ENCODE measurements around the gene FAM111B.
"Not testable (repeated sequence)": the region's sequence is repeated elsewhere in the genome, so short reads cannot be mapped to it uniquely, and the experiment has no call there.

Gene FAM111B, protein sequence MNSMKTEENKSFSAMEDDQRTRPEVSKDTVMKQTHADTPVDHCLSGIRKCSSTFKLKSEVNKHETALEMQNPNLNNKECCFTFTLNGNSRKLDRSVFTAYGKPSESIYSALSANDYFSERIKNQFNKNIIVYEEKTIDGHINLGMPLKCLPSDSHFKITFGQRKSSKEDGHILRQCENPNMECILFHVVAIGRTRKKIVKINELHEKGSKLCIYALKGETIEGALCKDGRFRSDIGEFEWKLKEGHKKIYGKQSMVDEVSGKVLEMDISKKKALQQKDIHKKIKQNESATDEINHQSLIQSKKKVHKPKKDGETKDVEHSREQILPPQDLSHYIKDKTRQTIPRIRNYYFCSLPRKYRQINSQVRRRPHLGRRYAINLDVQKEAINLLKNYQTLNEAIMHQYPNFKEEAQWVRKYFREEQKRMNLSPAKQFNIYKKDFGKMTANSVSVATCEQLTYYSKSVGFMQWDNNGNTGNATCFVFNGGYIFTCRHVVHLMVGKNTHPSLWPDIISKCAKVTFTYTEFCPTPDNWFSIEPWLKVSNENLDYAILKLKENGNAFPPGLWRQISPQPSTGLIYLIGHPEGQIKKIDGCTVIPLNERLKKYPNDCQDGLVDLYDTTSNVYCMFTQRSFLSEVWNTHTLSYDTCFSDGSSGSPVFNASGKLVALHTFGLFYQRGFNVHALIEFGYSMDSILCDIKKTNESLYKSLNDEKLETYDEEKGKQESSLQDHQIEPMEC

DNA sequence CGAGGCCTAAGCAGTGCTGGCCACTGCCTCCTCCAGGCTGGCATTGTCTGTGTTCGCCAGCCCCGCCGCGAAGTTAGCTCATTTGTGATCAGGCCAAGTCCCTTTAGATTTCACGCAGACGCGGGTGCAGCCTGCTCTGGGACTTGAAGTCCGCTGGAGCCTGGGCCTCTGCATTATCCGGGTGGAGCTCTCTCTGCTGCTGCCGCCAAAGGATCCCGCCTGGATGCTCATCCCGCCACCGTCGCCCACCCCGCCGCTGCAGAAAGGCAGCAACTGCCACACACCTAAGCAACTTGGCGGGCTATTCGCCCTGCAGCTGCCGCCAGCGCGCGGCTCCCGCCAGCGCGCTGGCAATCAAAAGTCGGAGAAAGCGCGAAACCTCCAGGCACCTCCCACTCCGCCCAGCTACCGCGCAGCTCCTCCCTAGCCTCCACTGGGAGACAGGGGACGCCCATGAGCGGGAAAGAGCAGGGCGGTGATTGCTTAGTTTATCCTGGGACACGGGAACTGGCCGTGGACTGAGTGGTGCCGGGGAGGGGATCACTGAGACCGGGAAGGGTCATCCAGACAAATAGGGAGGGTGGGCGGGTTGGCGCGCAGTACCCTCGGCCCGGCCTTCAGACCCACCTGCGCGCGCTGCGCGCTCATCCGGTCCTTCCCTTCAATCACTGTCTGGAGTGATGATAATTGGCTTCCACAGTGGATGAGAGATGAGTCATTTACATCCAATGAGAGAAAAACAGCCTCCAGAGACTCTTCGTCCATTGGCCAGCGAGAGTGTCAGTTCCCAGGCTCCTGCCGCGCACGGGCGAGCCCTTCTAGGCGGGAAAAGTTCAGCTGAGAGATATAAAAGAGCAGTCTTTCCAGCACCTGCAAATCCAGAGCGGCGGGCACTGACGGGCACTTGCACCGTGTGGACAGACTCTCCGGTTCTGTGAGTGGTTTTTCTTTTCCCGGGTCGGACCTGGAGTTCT lies at the start of gene FAM111B:
Gene FAM111B, plus strand, starts transcription at position 875 of the 974 bp plus-strand sequence. CDS start 2,389 bp downstream, outside the sequence.
- DNase-seq (ENCODE audit: low read depth), result peak; percentile 54

DNA sequence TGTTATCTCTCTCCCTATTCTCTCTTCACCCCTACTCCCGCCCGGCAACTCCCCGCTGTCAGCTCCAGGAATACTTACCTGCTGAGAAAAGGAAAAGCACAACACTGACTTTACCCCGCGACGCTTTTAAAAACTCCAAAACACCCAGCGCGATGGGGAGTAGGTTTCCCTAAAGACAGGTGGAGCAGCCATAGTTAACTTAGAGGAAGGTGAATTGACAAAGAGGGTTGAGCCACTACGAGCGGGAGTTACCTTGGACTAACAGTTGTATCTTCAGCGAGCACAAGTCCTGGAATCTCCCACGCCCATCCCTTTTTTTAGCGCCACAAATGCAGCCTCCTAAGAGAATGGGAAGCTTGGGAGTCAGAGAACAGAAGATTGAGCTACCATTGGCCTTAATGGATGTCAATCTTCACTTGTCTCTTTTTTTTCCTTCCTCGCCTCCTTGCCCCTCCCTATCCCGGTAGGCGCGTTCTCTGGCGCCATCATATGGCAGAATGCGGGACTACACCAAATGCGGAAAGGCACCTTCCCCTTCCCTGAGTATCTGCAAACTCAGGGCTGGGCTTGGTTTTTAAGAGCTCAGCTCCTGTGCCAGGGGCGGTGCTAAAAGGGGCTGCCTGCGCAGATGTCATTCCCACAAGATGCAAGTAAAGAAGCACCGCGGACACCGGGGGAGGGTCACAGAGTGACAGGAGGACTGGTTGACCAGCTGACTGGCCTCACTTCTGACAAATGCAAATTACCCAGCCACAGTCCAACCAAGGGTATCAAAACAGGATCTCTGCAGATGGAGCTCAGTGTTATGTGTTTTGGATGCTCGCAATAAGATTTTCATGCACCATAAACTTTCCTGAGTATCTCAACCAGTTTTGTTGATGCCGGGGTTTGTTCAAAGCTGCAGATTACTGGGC lies 48.7 kb upstream of the FAM111B start:
- DNase-seq (ENCODE audit: low read depth), result peak; percentile 78

GRCh38 chr11:59060096-59060495 lies 46.9 kb upstream of the FAM111B start:
- DNase-seq (ENCODE audit: low read depth), result not testable (repeated sequence)

- DNase-seq (ENCODE audit: low read depth), result no peak
These were observed 44.2 kb upstream of the FAM111B start for GRCh38 chr11:59062602-59063529.

DNA sequence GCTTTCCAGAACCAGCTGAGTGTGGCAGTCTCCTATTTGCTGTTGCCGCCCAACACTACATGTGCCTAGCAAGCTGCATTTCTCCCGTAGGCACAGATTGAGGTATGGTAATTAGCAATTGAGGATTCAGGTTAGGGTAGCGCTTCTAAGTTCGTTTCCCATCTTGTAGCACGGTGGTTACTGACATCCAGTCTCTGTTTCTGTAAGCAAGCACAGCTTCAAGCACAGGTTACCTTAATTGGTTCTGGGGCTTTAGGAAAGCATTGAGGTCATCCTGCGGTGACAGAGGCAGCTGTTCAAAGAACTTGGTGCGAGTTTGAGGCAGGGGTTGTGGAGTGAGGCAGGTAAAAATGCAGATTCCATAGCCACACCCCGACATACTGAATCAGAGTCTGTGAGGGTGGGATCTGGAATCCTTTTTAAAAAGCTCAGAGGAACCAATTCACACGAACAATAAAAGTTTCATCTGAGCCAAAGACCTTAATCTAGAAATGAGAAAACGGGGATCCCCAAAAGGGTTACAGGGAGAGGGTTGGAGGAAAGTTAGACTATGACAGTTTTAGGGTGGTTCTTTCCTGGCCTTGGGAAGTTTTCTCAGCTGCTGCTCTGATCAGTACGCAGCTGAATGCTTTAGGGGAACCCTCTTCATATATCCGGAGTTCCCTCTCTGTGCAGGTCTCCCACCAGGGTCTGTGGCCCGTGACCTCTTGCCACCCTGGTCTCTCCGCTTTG lies 42.9 kb upstream of the FAM111B start:
- DNase-seq (ENCODE audit: low read depth), result not testable (repeated sequence)

DNA sequence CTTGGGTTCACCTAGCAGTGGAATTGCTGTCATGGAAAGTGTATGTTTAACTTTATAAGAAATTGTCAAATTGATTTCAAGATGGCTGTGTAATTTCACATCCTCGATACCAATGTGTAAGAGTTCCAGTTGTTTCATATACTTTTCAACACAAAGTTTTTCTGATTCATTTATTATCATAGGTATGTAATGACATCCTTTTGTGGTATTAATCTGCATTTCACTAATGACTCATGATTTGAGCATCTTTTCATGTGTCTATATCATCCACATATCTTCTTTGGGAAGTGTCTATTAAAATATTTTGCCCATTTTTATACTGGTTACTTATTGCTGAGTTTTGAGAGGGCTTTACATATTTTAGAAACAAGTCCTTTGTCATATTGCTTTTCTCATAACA lies 38.0 kb upstream of the FAM111B start:
- DNase-seq (ENCODE audit: low read depth), result no peak

DNA sequence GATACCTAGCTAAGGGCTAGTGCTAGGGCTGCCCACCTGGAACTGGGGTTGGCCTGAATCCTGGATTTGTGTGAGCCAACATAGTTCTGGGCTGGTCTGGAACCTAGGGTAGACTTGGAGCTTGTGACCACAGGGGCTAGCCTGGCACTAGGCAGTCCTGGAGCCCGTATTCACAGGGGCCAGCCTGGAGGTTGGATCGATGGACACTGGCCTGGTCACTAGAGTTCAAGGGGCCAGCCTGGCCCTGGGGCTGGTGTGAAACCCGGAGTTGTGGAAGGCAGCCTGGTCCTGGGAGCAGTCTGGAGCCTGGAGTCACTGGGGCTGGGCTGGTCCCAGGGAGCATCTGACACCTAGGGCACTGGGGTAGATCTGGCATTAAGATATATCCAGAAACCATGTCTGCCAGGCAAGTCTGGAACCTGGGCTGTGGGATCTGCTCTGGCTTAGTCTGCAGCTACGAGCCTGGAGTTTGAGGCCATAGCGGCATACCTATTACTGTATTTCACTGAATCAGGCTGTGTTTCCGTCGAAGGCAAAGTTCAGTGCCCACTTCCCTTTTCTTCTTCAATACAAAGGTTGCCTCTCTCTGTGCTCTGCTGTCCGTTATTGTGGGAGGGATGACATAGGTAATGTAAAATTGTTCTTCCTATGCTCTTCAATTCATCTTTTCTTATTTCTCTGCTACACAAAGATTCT lies 30.0 kb upstream of the FAM111B start:
- no peak for DNase-seq (ENCODE audit: low read depth)

DNA sequence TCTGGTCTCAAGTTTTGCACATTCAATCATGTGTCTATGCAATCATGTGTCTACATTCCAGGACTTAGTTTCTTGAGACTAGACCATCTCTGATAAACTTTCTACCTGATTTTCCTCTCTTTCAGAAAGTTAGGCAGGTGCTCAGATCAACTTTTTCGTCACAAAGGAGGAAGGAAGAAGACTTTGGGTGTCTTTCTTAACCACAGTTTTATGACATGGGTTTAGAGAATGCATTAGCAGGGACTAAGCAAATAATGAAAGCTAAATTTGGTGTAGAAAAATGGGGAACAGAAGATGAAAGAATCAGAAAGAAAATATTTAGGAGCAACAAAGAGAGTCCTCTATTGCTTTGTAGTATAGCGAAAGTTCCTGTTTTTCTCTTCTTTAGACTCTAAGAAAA lies 28.6 kb upstream of the FAM111B start:
- DNase-seq (ENCODE audit: low read depth), result no peak

GRCh38 chr11:59079086-59079485 lies 28.0 kb upstream of the FAM111B start:
- no peak for DNase-seq (ENCODE audit: low read depth)

GRCh38 chr11:59080421-59080820 lies 26.6 kb upstream of the FAM111B start:
- DNase-seq (ENCODE audit: low read depth), result not testable (repeated sequence)

DNA sequence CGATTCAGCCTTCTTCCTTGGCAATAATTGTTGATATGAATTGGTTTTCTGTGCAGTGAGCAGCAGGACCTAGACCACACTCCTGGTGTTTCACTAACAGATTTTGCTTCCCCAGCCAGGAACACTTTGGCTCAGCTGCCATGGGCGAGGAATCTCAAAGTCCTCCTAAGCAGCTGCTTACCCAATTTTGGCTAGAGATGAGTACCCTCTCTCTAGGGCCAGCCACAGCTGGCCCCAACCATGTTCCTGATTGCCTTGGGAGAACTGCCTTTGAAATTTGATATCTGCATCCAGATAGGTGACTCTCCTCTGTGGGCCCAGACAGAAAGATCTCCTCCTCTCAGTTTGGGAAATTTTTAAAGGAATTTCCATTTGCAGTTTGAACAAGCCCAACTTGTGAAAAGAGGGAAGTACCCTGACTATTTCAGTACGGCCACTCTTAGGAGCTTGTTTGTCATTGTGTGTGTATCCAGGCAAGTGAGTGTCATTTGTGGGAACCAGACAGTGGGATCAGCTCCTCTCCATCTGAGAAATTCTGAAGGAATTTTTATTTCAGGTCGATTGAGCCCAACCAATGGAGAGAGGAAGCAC lies 25.5 kb upstream of the FAM111B start:
- not testable (repeated sequence) for DNase-seq (ENCODE audit: low read depth)

- not testable (repeated sequence) for DNase-seq (ENCODE audit: low read depth)
These were observed 21.0 kb upstream of the FAM111B start, which contains the start of gene GLYATL1B for GRCh38 chr11:59086007-59086406. Gene GLYATL1B, plus strand, starts transcription at chr11:59086307. Its CDS starts 0 bp downstream, at chr11:59086307.

DNA sequence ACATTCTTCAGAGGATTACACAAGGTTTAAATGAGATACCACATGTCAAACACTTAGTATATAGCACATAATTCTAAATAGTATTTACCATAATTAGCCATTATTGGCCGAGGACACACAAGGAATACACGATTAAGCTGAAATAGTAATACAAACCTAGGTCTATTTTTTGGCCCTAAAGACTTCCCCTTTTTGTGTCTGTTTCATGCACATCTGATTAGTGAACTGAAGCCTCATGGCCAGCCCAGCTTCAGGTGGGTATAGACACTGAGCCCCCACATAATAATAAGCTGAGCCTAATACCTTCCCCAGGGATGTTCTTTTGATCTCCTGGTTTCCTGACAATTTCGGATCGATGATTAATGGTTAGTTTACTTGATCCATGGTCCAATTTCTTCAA lies 18.9 kb upstream of the FAM111B start:
- DNase-seq (ENCODE audit: low read depth), result no peak

DNA sequence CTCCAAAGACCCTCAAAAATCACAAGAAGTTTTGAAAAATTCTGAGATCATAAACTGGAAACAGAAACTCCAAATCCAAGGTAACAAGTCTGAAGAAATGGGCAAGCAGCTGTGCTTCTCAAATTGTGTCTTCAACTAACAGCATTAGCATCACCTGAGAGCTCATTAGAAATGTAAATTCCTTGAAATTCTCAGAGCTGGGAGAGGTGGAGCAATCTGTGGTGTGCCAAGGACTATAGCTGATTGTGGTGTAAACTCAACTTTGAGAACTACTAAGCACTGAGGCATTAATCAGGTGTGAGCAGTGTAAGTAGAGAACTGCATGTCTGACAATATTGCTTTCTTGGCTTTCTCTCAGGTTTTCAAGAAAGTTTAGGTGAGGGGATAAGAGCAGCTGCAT lies 13.5 kb upstream of the FAM111B start:
- not testable (repeated sequence) for DNase-seq (ENCODE audit: low read depth)

DNA sequence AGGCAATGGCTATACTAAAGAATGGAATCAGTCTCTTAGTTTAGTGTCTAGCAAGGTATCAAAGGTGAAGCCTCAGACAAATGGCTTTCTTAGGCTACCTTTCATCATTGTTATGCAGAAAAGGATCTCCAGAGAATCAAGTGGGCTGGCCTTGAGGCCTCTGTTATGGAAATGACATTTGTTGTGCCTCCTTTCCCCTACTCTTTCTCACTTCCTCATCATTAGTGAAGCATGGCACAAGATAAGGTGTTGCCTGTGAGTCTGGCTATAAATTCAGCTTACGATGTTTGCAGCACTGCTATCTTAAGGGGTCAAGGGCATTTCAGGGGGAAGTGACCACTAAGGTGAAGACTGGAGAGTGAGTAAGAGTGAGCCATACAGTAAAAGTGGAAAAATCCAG lies 11.8 kb upstream of the FAM111B start:
- not testable (repeated sequence) for DNase-seq (ENCODE audit: low read depth)

GRCh38 chr11:59095972-59096575 lies 11.0 kb upstream of the FAM111B start:
- not testable (repeated sequence) for DNase-seq (ENCODE audit: low read depth)

GRCh38 chr11:59097113-59097708 lies 9.8 kb upstream of the FAM111B start:
- peak; percentile 50 for DNase-seq (ENCODE audit: low read depth)

Data from activated T-cell treated with anti-CD3 and anti-CD28 coated beads for 24 hours (primary cell).